ENCODE measurements around the gene SIGLEC14.
"Not testable (repeated sequence)": the region's sequence is repeated elsewhere in the genome, so short reads cannot be mapped to it uniquely, and the experiment has no call there.

The SIGLEC14 gene, protein sequence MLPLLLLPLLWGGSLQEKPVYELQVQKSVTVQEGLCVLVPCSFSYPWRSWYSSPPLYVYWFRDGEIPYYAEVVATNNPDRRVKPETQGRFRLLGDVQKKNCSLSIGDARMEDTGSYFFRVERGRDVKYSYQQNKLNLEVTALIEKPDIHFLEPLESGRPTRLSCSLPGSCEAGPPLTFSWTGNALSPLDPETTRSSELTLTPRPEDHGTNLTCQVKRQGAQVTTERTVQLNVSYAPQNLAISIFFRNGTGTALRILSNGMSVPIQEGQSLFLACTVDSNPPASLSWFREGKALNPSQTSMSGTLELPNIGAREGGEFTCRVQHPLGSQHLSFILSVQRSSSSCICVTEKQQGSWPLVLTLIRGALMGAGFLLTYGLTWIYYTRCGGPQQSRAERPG

DNA sequence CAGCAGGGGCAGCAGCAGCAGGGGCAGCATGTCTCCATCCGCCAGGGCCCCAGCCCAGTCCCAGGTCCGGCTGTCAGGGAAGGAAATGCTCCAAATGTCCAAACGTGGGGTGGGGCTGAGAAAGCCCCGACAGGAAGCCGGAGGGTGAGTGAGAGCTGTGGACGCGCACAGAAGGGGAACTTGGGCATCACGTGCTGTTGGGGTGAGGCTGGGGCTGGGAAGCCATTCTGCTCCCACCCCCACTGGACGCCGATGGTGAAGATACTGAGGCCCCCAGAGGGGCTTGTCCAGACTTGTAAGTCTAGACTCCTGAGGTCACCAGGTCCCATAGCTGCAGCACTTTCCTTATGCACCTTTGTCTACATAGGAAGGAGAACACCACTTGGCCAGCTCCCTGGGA, at the start of gene SIGLEC14:
TSS of gene SIGLEC14 (minus strand) at position 96 of the 400 bp plus-strand sequence. CDS start at position 30, 66 bp downstream.
- DNase-seq (ENCODE audit: extremely low spot score, insufficient read length, low read depth), result not testable (repeated sequence)
- peak; percentile 73 for FAIRE-seq

DNA sequence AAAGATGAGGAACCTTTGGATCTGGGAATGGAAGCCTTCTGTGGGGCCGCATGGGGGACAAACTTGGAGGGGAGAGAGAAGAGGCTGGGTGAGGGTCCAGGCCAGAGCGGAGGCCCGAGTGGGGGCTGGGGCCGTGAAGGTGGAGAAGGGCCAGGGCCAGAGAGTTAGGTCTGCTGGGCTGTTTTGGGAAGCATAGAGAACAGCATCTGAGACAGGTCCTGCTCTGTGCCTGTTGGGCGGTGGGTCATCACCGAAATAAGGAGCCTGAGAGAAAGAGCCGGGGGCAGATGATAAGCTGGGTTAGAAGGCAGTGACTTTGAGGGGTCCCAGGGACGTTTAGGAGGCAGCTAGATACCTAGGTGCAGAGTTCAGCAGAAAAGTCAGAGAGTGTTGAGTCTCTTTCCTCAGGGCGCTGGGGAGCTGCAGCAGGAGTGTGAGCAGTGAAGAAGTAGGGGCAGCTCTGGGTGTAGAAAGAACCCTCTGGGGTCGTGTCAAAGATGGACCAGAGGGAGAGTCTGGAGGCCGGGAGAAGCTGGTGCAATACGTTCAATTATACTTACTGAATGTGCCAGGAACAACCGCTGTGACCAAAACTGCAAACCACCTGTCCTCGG, 49.2 kb upstream of the SIGLEC14 start:
- no peak for FAIRE-seq
- no peak for DNase-seq (ENCODE audit: extremely low spot score, insufficient read length, low read depth)

DNA sequence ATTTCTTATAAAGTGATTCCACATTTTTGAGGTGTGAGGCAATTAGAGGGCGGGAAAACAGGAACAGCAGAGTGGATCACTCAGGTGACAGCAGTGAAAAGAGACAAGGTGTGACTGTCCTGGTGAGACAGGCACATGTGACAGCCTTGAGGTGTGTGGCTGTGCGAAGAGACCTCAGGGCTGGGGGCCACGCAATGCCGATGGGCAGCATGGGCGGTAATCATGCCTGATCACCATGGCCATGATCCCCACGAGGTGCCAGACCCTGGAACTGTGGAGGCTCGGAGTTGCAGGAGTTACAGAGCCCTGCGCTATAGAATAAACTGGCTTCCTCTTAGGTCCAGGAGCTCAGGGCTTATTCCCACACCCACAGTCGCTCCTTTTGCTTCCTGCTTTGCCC, 48.5 kb upstream of the SIGLEC14 start:
- DNase-seq (ENCODE audit: extremely low spot score, insufficient read length, low read depth), result no peak
- no peak for FAIRE-seq

DNA sequence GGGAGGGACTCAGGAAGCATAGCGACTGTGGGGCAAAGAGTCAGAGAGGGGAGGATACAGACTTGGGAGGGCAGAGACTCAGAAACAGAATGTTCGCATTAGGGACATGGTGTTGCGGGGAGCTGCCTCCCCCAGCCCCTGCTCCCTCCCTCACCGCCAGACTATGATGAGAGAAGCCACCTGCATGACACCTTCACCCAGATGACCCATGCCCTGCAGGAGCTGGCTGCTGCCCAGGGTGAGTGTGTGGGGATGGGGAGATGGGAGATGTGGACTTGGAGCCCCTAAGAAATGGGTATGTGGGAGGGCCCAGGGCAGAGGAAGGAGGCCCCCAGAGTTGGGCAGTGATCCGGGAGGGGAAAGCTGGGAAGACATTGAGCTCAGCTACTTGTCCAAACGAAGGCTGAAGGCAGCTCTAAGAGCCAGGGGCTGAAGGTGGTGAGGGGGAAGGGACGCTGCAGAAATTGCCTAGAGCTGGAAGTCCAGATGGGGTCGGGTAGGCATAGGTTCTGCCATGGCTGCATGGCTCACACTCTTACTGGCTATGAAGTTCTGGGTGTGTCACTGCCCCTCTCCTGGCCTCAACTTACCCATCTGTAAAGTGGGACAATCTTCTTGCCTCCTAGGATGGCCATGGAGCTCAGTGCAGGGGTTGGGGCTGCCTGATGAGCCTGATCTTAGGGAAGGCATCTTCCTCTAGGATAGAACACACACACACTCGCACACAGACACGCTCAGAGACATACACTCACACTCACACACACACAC, 47.9 kb upstream of the SIGLEC14 start:
- no peak for FAIRE-seq
- no peak for DNase-seq (ENCODE audit: extremely low spot score, insufficient read length, low read depth)

DNA sequence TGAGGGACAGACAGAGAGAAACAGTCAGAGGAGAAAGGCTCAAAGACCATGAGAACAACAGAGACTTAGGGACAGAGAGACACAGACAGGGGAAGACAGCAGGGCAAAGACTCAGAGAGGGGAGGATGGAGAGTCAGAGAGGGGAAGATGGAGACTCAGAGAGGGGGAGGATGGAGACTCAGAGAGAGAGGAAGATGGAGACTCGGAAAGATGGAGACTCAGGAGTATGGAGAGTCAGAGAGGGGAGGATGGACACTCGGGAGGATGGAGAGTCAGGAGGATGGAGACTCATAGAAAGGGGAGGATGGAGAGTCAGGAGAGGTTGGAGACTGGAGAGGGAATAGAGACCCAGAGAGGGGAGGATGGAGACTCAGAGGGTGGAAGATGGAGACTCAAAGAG, 47.2 kb upstream of the SIGLEC14 start:
- no peak for DNase-seq (ENCODE audit: extremely low spot score, insufficient read length, low read depth)

DNA sequence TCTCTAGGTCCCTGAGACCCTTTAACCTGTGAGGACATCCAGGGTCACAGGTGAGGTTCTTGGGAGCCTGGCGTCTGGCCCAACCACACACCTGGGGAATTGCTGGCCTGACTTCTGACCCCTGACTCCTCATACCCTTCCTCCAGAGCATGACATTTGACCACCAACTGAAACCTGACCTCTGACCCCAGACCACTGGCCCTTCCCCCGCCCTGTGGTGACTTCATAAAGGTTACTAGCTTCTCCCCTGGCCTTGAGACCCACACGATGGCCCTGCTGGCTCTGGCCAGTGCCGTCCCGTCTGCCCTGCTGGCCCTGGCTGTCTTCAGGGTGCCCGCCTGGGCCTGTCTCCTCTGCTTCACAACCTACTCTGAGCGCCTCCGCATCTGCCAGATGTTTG, 46.6 kb upstream of the SIGLEC14 start, which contains the start of gene SPACA6:
TSS of gene SPACA6 (plus strand) at position 71 of the 400 bp plus-strand sequence. CDS start at position 268, 197 bp downstream.
- no peak for FAIRE-seq

More for the DNA sequence above, 47.2 kb upstream of the SIGLEC14 start:
- FAIRE-seq, result no peak

DNA sequence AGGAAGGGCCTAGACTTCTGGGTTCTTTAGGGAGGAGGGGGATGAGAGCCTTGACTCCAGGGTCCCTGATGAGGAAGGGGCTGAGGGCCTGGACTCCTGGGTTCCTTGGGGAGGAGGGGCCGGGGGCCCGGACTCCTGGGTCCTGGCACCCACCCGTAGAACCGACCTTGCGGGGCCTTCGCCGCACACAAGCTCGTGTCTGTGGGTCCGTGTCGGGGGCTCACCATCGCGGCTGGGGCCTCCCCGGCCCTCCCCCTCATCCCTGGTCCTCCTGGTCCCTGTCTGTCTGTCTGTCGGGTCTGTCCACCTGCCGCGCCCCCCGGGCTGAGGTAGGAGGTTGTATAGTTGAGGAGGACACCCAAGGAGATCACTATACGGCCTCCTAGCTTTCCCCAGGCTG, 45.8 kb upstream of the SIGLEC14 start:
- no peak for DNase-seq (ENCODE audit: extremely low spot score, insufficient read length, low read depth)
- no peak for FAIRE-seq

More for the DNA sequence above, 46.6 kb upstream of the SIGLEC14 start, which contains the start of gene SPACA6:
- no peak for DNase-seq (ENCODE audit: extremely low spot score, insufficient read length, low read depth)

DNA sequence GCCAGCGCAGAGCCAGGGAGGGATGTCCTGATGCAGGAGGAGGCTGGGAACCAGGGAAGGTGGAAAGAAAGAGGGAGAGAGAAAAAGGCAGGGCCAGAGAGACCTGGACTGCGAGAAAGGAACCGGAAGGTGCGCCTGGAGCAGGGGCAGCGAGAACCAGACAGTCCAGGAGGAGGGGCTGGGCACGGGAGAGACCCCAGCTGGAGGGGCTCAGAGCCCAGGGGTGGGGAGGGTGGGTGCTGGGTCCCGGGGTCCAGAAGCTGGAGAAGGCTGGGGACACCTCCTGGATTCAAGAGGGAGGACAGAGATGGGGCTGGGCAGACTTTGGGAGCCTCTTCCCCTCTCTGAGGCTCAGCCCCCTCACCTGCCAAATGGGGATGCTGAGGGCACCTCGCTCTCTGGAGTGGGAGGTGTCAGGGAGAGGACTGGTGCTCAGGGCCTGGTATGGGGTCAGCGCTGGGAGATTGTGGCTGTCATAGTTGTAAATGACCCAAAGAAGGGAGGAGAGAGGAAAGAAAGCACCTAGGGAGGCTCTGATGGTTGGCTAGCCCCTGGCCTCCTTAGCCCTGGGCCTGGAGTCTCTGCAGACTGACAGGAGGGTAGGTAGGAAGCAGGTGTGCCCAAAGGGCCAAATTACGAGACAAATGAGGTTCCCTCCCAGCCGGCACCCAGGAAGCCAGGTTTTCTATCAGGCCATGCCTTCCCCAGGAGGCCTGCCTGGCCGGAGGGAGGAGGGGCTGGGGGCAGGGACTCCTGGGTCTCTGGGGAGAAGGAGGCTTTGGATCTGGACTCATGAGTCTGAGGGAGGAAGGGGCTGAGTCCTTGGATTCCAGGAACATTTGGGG, 45.2 kb upstream of the SIGLEC14 start:
- DNase-seq (ENCODE audit: extremely low spot score, insufficient read length, low read depth) (no peak), FAIRE-seq (no peak)

DNA sequence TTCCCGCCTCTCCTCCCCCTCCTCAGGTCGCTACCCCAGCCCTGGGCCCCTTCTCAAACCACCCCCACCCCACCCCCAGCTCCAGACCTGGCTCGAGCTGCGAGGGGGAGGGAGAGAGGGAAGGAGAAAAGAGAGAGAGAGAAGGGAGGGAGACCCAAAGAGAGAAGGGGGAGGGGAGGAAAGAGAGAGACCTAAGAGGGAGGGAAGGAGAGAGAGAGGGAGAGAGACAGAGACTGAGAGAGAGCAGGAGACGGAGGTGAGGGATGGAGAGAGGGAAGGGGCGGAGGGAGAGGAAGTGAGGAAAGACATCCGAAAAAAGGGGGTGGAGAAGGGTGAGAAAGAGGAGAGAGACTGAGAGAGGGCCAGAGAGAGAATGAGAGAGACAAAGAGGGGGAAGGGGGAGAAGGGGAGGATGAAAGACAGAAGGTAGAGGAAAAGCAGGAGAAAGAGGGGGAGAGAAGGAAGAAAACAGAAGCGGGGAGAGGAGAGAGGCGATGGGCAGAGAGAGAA, 44.5 kb upstream of the SIGLEC14 start:
- no peak for FAIRE-seq
- no peak for DNase-seq (ENCODE audit: extremely low spot score, insufficient read length, low read depth)

DNA sequence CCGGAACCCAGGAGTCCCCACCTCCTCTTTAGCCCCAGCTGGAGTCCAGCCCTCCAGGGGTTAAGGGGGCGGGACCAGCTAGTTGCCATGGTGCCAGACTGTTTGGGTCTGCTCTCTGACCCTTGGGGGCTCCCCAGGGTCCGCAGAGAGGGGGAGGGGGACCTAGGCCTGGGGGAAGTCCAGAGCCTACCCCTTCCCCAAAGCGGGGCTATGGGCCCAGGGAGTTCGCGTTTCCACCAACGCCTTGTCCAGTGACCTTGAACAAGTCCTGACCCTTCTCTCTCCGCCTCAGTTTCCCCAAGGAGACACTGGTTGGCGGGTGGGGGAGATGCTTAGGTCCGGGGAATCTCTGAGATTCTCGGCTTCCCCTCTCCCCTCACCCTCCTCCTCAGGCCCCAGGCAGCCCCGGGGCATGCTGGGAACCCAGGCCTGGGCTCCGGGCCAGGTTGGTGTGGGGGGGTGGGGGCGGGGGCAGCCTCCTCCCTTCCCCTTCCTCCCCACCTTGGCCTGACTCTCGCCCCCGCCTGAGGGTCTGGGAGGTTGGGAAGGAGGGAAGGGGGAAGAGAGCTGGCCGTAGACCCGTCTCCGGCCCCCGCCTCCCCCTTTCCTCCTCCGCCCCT, 43.9 kb upstream of the SIGLEC14 start:
- DNase-seq (ENCODE audit: extremely low spot score, insufficient read length, low read depth), result no peak

DNA sequence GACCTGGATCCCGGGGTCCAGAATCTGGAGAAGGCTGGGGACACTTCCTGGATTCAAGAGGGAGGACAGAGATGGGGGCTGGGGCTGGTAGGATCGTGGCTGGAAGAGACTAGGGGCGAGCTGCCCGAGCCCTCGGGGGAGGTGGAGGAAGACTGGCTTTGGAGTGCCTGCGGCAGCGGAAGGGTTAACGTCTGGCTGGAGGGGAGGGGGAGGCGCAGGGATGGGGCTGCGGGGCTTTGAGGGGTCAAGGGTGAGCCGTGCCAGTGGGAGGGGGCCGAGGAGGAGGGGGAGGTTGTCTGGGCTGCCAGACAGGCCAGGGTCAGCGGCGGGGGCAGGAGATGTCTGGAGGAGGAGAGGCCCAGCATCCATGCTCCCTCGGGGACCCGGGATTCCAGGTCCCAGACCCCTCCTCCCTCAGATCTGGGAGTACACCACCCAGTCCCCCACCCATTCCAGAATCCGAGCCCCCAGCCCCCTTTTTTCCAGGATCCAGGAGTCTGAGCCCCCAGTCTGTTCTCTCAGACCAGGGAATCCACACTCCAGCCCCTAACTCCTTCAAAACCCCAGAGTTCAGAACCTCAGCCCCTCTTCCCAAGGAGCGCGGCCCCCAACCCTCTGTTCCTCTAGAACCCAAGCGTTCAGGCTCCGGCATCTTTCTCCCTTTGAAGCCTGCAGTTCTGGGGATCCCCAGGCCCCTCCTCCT, 43.3 kb upstream of the SIGLEC14 start:
- DNase-seq (ENCODE audit: extremely low spot score, insufficient read length, low read depth) (no peak), FAIRE-seq (no peak)

More for the DNA sequence above, 43.9 kb upstream of the SIGLEC14 start:
- no peak for FAIRE-seq

DNA sequence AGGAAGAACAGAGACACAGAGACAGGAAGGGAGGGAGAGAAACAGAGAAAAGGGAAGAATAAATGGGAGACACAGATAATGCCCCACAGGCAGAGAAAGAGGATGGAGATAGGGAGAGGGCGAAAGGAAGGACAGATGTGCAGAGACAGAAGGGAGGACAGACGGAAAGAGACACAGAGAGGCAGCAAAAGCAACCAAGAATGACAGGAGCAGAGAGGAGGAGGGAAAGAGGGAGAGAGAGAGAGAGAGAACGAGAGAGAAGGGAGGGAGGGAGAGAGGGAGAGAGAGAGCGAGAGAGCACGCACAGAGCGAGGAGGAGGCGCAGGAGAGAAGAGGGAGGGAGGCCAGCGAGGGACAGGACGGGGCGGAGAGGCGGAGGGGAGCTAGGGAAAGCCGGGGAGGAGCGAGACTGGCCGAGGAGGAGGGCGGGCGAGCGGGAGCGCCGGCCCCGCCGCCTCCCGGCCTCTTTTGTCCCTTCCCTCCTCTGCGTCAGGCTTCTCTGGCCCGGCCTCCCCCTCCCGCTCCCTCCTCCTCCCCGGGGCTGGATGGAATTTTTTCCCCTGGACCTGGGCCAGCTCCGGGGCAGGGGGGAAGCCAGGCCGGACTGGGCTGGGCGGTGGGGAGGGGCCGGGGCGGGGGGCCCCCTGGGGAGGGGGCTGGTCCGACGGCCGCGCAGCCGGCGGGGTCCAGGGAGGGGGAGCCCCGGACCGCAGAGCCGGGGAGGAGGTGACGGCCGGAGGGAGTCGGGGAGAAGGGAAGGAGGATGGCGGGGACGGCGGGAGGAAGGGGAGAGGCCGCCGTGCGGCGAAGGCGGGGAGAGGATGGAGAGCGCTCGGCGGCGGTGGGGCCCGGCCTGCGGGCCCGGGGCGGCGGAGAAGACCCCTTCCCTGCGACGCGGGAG, 42.3 kb upstream of the SIGLEC14 start:
- DNase-seq (ENCODE audit: extremely low spot score, insufficient read length, low read depth), result no peak
- no peak for FAIRE-seq

DNA sequence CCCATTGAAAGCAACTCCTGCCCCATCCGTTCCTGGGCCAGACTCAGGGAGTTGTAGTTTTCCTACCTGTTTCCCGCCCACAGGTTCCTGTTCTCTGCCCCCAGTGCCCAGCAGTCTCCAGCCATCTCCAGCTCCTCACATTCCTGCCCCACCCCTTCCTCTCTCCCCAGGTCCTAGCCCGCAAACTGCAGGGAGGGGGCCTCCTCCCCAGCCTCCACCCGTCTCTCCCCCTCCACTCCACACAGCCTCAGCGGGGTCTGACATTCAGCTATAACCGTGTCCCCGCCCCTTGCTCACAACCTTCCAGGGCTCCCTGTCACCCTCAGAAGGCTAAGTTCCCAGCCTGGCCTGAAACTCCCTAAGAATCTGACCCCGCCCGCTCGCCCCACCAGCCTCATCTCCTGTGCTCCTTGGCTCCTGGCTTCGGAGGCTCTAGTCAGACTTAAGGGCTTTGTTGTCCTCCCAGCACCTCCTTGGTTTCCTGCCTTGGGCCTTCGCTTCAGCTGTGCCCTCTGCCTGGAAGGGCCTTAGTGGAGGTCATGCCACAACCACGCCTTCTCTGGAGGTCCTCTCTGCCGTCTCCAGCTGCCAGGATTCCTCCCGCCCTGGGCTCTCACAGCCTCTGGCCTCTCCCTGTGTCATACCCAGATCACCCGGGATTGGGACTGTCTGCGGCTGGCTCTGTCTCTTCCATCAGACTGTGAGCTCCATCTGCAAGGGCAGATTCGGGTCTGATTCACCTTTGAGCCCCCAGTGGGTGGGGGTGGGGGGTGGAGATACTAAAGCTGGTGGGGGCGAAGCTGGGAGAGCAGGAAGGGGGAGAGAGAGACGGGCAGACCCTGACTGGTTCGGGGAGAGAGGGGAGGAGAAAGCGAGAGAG, 41.4 kb upstream of the SIGLEC14 start:
- no peak for FAIRE-seq
- DNase-seq (ENCODE audit: extremely low spot score, insufficient read length, low read depth), result no peak

DNA sequence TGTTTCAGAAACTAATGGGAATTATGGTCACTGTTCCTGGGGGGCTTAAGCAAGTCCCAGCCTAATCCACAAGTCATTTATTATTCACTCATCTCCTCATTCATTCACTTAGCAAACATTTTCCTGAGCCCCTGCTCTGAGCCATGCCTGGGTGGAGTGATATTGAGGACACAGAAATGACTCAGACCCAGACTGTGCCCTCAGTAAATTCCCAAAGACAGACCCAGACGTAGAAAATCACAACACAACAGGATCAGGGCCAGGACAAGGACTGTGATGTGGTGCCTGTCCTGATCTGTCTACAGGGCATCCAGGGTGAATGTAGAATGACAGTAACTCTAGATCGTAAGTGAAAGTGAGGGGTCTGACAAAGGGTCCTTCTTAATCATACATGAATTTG, 39.5 kb upstream of the SIGLEC14 start:
- no peak for FAIRE-seq
- DNase-seq (ENCODE audit: extremely low spot score, insufficient read length, low read depth), result no peak

DNA sequence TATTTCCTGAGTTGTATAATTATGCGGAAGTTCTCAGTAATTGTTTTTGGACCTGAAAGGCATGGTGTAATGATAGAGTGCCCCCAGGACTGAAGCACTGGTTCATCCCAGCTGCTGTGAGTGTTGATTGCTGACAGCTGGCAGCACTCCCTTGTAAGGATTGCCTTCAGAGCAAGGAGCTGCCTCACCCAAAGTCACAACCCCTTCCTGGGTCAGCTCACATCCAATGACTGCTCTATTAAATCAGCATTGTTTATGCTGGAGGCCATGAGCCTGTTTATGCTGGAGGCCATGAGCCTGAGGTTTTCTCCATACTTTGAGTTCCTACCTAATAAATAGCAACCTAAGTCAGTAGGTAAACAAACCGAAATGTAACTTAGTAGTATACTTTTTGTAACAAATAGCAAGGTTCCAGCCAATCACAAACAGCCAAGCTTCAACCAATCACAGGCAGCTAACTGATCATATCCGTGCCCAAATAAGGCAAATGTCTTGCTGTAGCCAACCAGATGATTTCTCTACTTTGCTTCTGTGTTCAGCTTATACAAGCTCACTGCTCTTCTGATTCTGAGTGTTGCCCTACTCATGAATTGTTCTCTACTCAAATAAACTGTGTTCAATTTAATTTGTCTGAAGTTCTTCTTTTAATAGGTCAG, 34.8 kb upstream of the SIGLEC14 start:
- no peak for DNase-seq (ENCODE audit: extremely low spot score, insufficient read length, low read depth)
- no peak for FAIRE-seq

DNA sequence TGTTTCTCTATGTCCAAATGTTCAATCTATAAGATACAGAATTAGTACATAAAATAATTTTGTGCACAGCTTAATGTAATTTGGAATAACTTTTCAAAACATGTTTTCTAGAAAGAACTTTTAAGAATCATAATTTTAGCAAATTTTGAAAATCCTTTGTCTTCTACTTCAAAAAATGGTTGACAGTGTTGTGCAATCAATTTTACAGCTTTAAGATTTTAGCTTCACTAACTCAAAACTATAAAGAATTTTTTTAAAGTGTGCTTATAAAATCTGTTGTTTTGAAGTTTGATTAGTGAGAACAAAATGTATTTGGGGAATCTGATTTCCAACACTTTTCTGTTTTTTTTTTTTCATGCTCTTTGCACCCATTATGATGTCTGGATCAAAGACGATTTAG, 33.8 kb upstream of the SIGLEC14 start:
- no peak for DNase-seq (ENCODE audit: extremely low spot score, insufficient read length, low read depth)
- FAIRE-seq, result no peak
